Esophagus (tissue), 2 donors: ENCODE results near the gene TP53BP2. TPM values are rescaled to one million over a fixed set of nuclear protein-coding genes. Genes with fewer than 3 reads are reported as not detected.

Experiments used
- H3K27ac ChIP-seq, 2 donors: one replicate each; pipeline ENCODE4 v1.5.1; 2013; ENCODE audit warnings: low read depth in 2 of 2, mild to moderate bottlenecking in 2 of 2, inconsistent platforms in 1 of 2, low read length in 1 of 2, moderate library complexity in 1 of 2
- H3K27me3 ChIP-seq, 2 donors: one replicate each; pipeline ENCODE4 v1.6.1; 2013; ENCODE audit warnings: low read length in 2 of 2, control low read depth in 1 of 2, mild to moderate bottlenecking in 1 of 2; ENCODE audit not compliant: insufficient read depth in 2 of 2, control insufficient read depth in 1 of 2
- H3K36me3 ChIP-seq, 2 donors: one replicate each; pipeline ENCODE4 v1.6.1; 2013; ENCODE audit warnings: low read length in 1 of 2; ENCODE audit not compliant: control insufficient read depth in 2 of 2, insufficient read depth in 2 of 2
- H3K4me1 ChIP-seq, 2 donors: one replicate each; pipeline ENCODE4 v1.6.1; 2013; ENCODE audit warnings: low read length in 1 of 2; ENCODE audit not compliant: control insufficient read depth in 2 of 2, insufficient read depth in 2 of 2
- H3K4me3 ChIP-seq, 2 donors: one replicate each; pipeline ENCODE4 v1.5.1; 2013; ENCODE audit warnings: low read length in 2 of 2, mild to moderate bottlenecking in 2 of 2, low read depth in 1 of 2, moderate library complexity in 1 of 2
- H3K9me3 ChIP-seq, 2 donors: one replicate each; pipeline ENCODE4 v1.6.1; 2013; ENCODE audit warnings: mild to moderate bottlenecking in 2 of 2, low read depth in 1 of 2, low read length in 1 of 2, moderate library complexity in 1 of 2; ENCODE audit not compliant: control insufficient read depth in 2 of 2, insufficient read depth in 1 of 2
- WGBS, 2 donors: extraction: QIAGEN DNeasy Blood & Tissue Kit; methylation state at CpG; one replicate each; pipeline ENCODE4 v1.1.7; 2013; 5-methylcytosine and 5-hydroxymethylcytosine counted together
- polyA plus RNA-seq, 2 donors: library from polyadenylated mRNA; stranded (reverse); fragments of 200-250 nt; gene quantifications; one replicate each; pipeline ENCODE4 v1.2.3, GENCODE V29; 2013
- donor health status: healthy with polysubstance abuse.
- donor health status: Bipolar disorder and iron deficiency.

TP53BP2 gene
- polyA plus RNA-seq, 2 donors, result 12.6 to 18.7 TPM

GRCh38 chr1:223775054-223775453 lies 70.7 kb downstream of the TP53BP2 start:
- no peaks in the 10 kb centered on the region for H3K9me3 ChIP-seq
- H3K27ac ChIP-seq, result no peak overlapping the region
- 62% methylated on average over 4 of the region's 4 CpGs for WGBS, 2 donors

GRCh38 chr1:223774134-223774814 lies 71.5 kb downstream of the TP53BP2 start:
- Histone ChIP-seq H3K27ac (no peak overlapping the region), H3K9me3 (no peaks in the 10 kb centered on the region), H3K4me1 (peaks cover 0 to 3% of the 10 kb centered on the region in 2 donors), H3K36me3 (peaks cover 16 to 21% of the 10 kb centered on the region in 2 donors), H3K27me3 (no peaks in the 10 kb centered on the region), H3K4me3 (no peak overlapping the region)
- 90 to 93% methylated on average over 6 of the region's 6 CpGs for WGBS, 2 donors

More at GRCh38 chr1:223775054-223775453, 70.7 kb downstream of the TP53BP2 start:
- no peaks in the 10 kb centered on the region for H3K27me3 ChIP-seq
- peaks cover 14 to 17% of the 10 kb centered on the region in 2 donors for H3K36me3 ChIP-seq
- H3K4me3 ChIP-seq, result no peak overlapping the region
- peaks cover 0 to 3% of the 10 kb centered on the region in 2 donors for H3K4me1 ChIP-seq

GRCh38 chr1:223772771-223773160 lies 73.0 kb downstream of the TP53BP2 start:
- H3K27me3 ChIP-seq, result no peaks in the 10 kb centered on the region
- no peak overlapping the region for H3K4me3 ChIP-seq
- no peaks in the 10 kb centered on the region for H3K9me3 ChIP-seq
- peak overlapping the region in 1 of 2 donors; percentile 18 for H3K27ac ChIP-seq
- 87 to 94% methylated on average over 5 of the region's 5 CpGs for WGBS, 2 donors
- peaks cover 9 to 21% of the 10 kb centered on the region in 2 donors for H3K36me3 ChIP-seq
- H3K4me1 ChIP-seq, result peaks cover 0 to 3% of the 10 kb centered on the region in 2 donors

GRCh38 chr1:223771814-223772770 lies 73.7 kb downstream of the TP53BP2 start:
- H3K36me3 ChIP-seq, result peaks cover 9 to 18% of the 10 kb centered on the region in 2 donors
- peak overlapping the region; percentile 31 to 57 for H3K27ac ChIP-seq
- WGBS, 2 donors, result 23 to 29% methylated on average over 16 of the region's 16 CpGs

GRCh38 chr1:223771469-223771813 lies 74.3 kb downstream of the TP53BP2 start:
- Histone ChIP-seq H3K27ac (peak overlapping the region; percentile 12 to 49), H3K4me3 (no peak overlapping the region), H3K27me3 (no peaks in the 10 kb centered on the region), H3K36me3 (peaks cover 9 to 16% of the 10 kb centered on the region in 2 donors), H3K9me3 (no peaks in the 10 kb centered on the region), H3K4me1 (peaks cover 0 to 3% of the 10 kb centered on the region in 2 donors)
- 38 to 53% methylated on average over 2 of the region's 2 CpGs for WGBS, 2 donors

More at GRCh38 chr1:223771814-223772770, 73.7 kb downstream of the TP53BP2 start:
- H3K4me1 ChIP-seq, result peaks cover 0 to 3% of the 10 kb centered on the region in 2 donors
- H3K27me3 ChIP-seq, result no peaks in the 10 kb centered on the region
- H3K4me3 ChIP-seq, result no peak overlapping the region
- H3K9me3 ChIP-seq, result no peaks in the 10 kb centered on the region

- no peaks in the 10 kb centered on the region for H3K9me3 ChIP-seq
- H3K36me3 ChIP-seq, result peaks cover 9 to 14% of the 10 kb centered on the region in 2 donors
- peaks cover 0 to 3% of the 10 kb centered on the region in 2 donors for H3K4me1 ChIP-seq
- H3K27me3 ChIP-seq, result no peaks in the 10 kb centered on the region
- H3K27ac ChIP-seq, result peak overlapping the region; percentile 12 to 60
- no peak overlapping the region for H3K4me3 ChIP-seq
- 93 to 96% methylated on average over 9 of the region's 9 CpGs for WGBS, 2 donors
These were observed 75.0 kb downstream of the TP53BP2 start for GRCh38 chr1:223770621-223771315.

- no peaks in the 10 kb centered on the region for H3K9me3 ChIP-seq
- no peaks in the 10 kb centered on the region for H3K27me3 ChIP-seq
- no peaks in the 10 kb centered on the region for H3K4me1 ChIP-seq
- no peak overlapping the region for H3K27ac ChIP-seq
- peaks cover 15 to 40% of the 10 kb centered on the region in 2 donors for H3K36me3 ChIP-seq
- 64 to 80% methylated on average over 7 of the region's 7 CpGs for whole genome bisulfite sequencing, 2 donors
- H3K4me3 ChIP-seq, result no peak overlapping the region
These were observed 79.9 kb downstream of the TP53BP2 start for GRCh38 chr1:223765719-223766340.

- H3K36me3 ChIP-seq, result peaks cover 16 to 44% of the 10 kb centered on the region in 2 donors
- H3K4me1 ChIP-seq, result no peaks in the 10 kb centered on the region
- WGBS, 2 donors, result 68 to 82% methylated on average over 9 of the region's 9 CpGs
- no peaks in the 10 kb centered on the region for H3K27me3 ChIP-seq
- H3K4me3 ChIP-seq, result no peak overlapping the region
- no peak overlapping the region for H3K27ac ChIP-seq
- H3K9me3 ChIP-seq, result no peaks in the 10 kb centered on the region
These were observed 80.6 kb downstream of the TP53BP2 start for GRCh38 chr1:223765036-223765718.
